K562 (cell line): ENCODE results near the gene SCTR. TPM values are rescaled to one million over a fixed set of nuclear protein-coding genes. Genes with fewer than 3 reads are reported as not detected.

Experiments used
- BRD4 ChIP-seq: fragments of 200-600 bp; sonication (generic); IDR thresholded peaks from 2 replicates; pipeline ENCODE4 v1.6.1; 2017; ENCODE audit warnings: inconsistent platforms
- CHD1 ChIP-seq: fragments of 200-600 bp; sonication (generic); IDR thresholded peaks from one replicate; pipeline ENCODE4 v1.6.1; 2012; ENCODE audit warnings: mild to moderate bottlenecking, moderate library complexity, low read length, inconsistent platforms
- LARP7 ChIP-seq: fragments of 450-650 bp; IDR thresholded peaks from 2 replicates; pipeline ENCODE4 v1.6.1; 2016
- SMC3 ChIP-seq: conservative IDR thresholded peaks from 2 replicates; pipeline ENCODE4 v1.6.1; 2011; ENCODE audit warnings: low read depth, low read length, improper control_type of control experiment; ENCODE audit not compliant: insufficient read depth
- SREBF2 ChIP-seq: sonication (generic); formaldehyde crosslinking; IDR thresholded peaks from 2 replicates; pipeline ENCODE4 v1.4.0; 2020; ENCODE audit warnings: mild to moderate bottlenecking, missing genetic modification reagents
- ZFPM2 ChIP-seq: fragments of 250-450 bp; sonication (Bioruptor Pico); IDR thresholded peaks from 2 replicates; pipeline ENCODE4 v1.5.1; 2022; ENCODE audit warnings: mild to moderate bottlenecking
- ZNF212 ChIP-seq: fragments of 450-650 bp; formaldehyde crosslinking; IDR thresholded peaks from 2 replicates; pipeline ENCODE4 v1.4.0; 2020; ENCODE audit warnings: mild to moderate bottlenecking
- ZNF408 ChIP-seq: fragments of 250-450 bp; sonication (Bioruptor Pico); IDR thresholded peaks from 2 replicates; pipeline ENCODE4 v1.4.0; 2020; ENCODE audit warnings: low read depth, mild to moderate bottlenecking, moderate library complexity
- polyA plus RNA-seq, 8 experiments: library from polyadenylated mRNA; depleted of rRNA in 4 of 8; stranded (reverse) in 5 of 8; unstranded in 3 of 8; fragments of >200 nt; fragmentation: Nextera tagmentation in 2 of 8; fragmentation: Illumina TruSeq in 1 of 8; extraction: Ambion mirVana in 2 of 8; extraction: Trizol in 1 of 8; gene quantifications; 2 replicates each; pipeline versions ENCODE4 v1.2.1 to v1.2.3, GENCODE V29; 2011 to 2014; ENCODE audit warnings: inconsistent platforms in 1 of 8, missing spikeins in 1 of 8
- total RNA-seq, 7 experiments: library from RNA; depleted of rRNA in 6 of 7; stranded (reverse); fragments of >200 nt in 6 of 7; fragmentation: Illumina TruSeq in 2 of 7; extraction: Trizol in 2 of 7; gene quantifications; 2 replicates each; pipeline versions ENCODE4 v1.2.1 to v1.2.3, GENCODE V29; 2011 to 2021; ENCODE audit warnings: low replicate concordance in 1 of 7
- TF ChIP-seq, protein P1 (sequence below): fragments of 450-650 bp; IDR thresholded peaks from 2 replicates; pipeline ENCODE4 v1.6.1; 2017; ENCODE audit warnings: antibody characterized with exemption, mild to moderate bottlenecking
- TF ChIP-seq, protein P2 (sequence below): sonication (generic); formaldehyde crosslinking; IDR thresholded peaks from 2 replicates; pipeline ENCODE4 v1.8.0; 2023; ENCODE audit warnings: mild to moderate bottlenecking, missing genetic modification reagents

SCTR gene
- total and polyA plus RNA-seq, 9 of the 15 experiments (the other 6 are each of a cell fraction or from before 2014, with no cell fraction given): not detected

GRCh38 chr2:119484834-119485233, 39.4 kb downstream of the SCTR start (continued):
- TF ChIP-seq CHD1 (no peak), SMC3 (no peak), ZFPM2 (CRISPR knock-in tag) (no peak), LARP7 (no peak), ZNF408 (CRISPR knock-in tag) (no peak), BRD4 (no peak), ZNF212 (CRISPR knock-in tag) (no peak), SREBF2 (no peak)
- TF ChIP-seq, protein P1, sequence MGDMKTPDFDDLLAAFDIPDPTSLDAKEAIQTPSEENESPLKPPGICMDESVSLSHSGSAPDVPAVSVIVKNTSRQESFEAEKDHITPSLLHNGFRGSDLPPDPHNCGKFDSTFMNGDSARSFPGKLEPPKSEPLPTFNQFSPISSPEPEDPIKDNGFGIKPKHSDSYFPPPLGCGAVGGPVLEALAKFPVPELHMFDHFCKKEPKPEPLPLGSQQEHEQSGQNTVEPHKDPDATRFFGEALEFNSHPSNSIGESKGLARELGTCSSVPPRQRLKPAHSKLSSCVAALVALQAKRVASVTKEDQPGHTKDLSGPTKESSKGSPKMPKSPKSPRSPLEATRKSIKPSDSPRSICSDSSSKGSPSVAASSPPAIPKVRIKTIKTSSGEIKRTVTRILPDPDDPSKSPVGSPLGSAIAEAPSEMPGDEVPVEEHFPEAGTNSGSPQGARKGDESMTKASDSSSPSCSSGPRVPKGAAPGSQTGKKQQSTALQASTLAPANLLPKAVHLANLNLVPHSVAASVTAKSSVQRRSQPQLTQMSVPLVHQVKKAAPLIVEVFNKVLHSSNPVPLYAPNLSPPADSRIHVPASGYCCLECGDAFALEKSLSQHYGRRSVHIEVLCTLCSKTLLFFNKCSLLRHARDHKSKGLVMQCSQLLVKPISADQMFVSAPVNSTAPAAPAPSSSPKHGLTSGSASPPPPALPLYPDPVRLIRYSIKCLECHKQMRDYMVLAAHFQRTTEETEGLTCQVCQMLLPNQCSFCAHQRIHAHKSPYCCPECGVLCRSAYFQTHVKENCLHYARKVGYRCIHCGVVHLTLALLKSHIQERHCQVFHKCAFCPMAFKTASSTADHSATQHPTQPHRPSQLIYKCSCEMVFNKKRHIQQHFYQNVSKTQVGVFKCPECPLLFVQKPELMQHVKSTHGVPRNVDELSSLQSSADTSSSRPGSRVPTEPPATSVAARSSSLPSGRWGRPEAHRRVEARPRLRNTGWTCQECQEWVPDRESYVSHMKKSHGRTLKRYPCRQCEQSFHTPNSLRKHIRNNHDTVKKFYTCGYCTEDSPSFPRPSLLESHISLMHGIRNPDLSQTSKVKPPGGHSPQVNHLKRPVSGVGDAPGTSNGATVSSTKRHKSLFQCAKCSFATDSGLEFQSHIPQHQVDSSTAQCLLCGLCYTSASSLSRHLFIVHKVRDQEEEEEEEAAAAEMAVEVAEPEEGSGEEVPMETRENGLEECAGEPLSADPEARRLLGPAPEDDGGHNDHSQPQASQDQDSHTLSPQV: no peak
- TF ChIP-seq, protein P2, sequence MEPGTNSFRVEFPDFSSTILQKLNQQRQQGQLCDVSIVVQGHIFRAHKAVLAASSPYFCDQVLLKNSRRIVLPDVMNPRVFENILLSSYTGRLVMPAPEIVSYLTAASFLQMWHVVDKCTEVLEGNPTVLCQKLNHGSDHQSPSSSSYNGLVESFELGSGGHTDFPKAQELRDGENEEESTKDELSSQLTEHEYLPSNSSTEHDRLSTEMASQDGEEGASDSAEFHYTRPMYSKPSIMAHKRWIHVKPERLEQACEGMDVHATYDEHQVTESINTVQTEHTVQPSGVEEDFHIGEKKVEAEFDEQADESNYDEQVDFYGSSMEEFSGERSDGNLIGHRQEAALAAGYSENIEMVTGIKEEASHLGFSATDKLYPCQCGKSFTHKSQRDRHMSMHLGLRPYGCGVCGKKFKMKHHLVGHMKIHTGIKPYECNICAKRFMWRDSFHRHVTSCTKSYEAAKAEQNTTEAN (CRISPR knock-in tag): no peak
- TF ChIP-seq, all 486 proteins: peak for 0
